ENCODE data around the gene PLA2G2D.

Gene PLA2G2D

GRCh38 chr1:20081353-20081810 lies 38.0 kb downstream of the PLA2G2D start:
- Histone ChIP-seq H3K4me1 (ENCODE audit: control insufficient read depth, low read length) (0 out of 2 replicates have a peak, but pooled peaks cover 5% of the 10 kb centered on the region), H3K4me3 (ENCODE audit: low read length) (no peak overlapping the region), H3K36me3 (ENCODE audit: control insufficient read depth, low read length) (no peaks in the 10 kb centered on the region), H4K20me1 (ENCODE audit: control insufficient read depth, insufficient read depth, low read depth, low read length) (no peaks in the 10 kb centered on the region), H3K27ac (ENCODE audit: low read depth, low read length) (no peak overlapping the region), H3K9me3 (ENCODE audit: control insufficient read depth, insufficient read depth, low read length) (no peaks in the 10 kb centered on the region), H3K79me2 (ENCODE audit: control insufficient read depth, low read length) (no peaks in the 10 kb centered on the region), H3F3A (ENCODE audit: control insufficient read depth, insufficient read depth) (no peaks in the 10 kb centered on the region), H3K9me2 (replicated peaks; ENCODE audit: control insufficient read depth, low read length) (no peaks in the 10 kb centered on the region), H3K4me2 (ENCODE audit: low read length) (no peak overlapping the region), H3K27me3 (ENCODE audit: control insufficient read depth, low read length) (peaks cover 22% of the 10 kb centered on the region)
- TF ChIP-seq CTCF (IDR thresholded peaks at IDR 0.05; ENCODE audit: low read depth, low read length, poor library complexity, severe bottlenecking) (no peak), EZH2phosphoT487 (IDR thresholded peaks at IDR 0.05; ENCODE audit: borderline replicate concordance, low read length) (no peak)

- TF ChIP-seq CTCF (IDR thresholded peaks at IDR 0.05; ENCODE audit: low read depth, low read length, poor library complexity, severe bottlenecking) = no peak
- TF ChIP-seq EZH2phosphoT487 (IDR thresholded peaks at IDR 0.05; ENCODE audit: borderline replicate concordance, low read length) = no peak
- H3K4me3 ChIP-seq (ENCODE audit: low read length) = no peak overlapping the region
- H3K36me3 ChIP-seq (ENCODE audit: control insufficient read depth, low read length) = no peaks in the 10 kb centered on the region
- no peaks in the 10 kb centered on the region for H3K79me2 ChIP-seq (ENCODE audit: control insufficient read depth, low read length)
- peaks cover 22% of the 10 kb centered on the region for H3K27me3 ChIP-seq (ENCODE audit: control insufficient read depth, low read length)
- no peaks in the 10 kb centered on the region for H3K9me3 ChIP-seq (ENCODE audit: control insufficient read depth, insufficient read depth, low read length)
- H3K9me2 ChIP-seq (replicated peaks; ENCODE audit: control insufficient read depth, low read length) = no peaks in the 10 kb centered on the region
- H3K27ac ChIP-seq (ENCODE audit: low read depth, low read length) = no peak overlapping the region
- H3K4me2 ChIP-seq (ENCODE audit: low read length) = no peak overlapping the region
- no peaks in the 10 kb centered on the region for H3F3A ChIP-seq (ENCODE audit: control insufficient read depth, insufficient read depth)
- no peaks in the 10 kb centered on the region for H4K20me1 ChIP-seq (ENCODE audit: control insufficient read depth, insufficient read depth, low read depth, low read length)
- H3K4me1 ChIP-seq (ENCODE audit: control insufficient read depth, low read length) = 0 out of 2 replicates have a peak, but pooled peaks cover 5% of the 10 kb centered on the region
Observed at GRCh38 chr1:20080441-20081352, 38.6 kb downstream of the PLA2G2D start.

- H3K79me2 ChIP-seq (ENCODE audit: control insufficient read depth, low read length) = no peaks in the 10 kb centered on the region
- no peaks in the 10 kb centered on the region for H3K9me3 ChIP-seq (ENCODE audit: control insufficient read depth, insufficient read depth, low read length)
- H3K4me1 ChIP-seq (ENCODE audit: control insufficient read depth, low read length) = 0 out of 2 replicates have a peak, but pooled peaks cover 5% of the 10 kb centered on the region
- H3K27ac ChIP-seq (ENCODE audit: low read depth, low read length) = no peak overlapping the region
- H3K36me3 ChIP-seq (ENCODE audit: control insufficient read depth, low read length) = no peaks in the 10 kb centered on the region
- no peaks in the 10 kb centered on the region for H3K9me2 ChIP-seq (replicated peaks; ENCODE audit: control insufficient read depth, low read length)
- TF ChIP-seq EZH2phosphoT487 (IDR thresholded peaks at IDR 0.05; ENCODE audit: borderline replicate concordance, low read length) = no peak
- TF ChIP-seq CTCF (IDR thresholded peaks at IDR 0.05; ENCODE audit: low read depth, low read length, poor library complexity, severe bottlenecking) = no peak
- peaks cover 22% of the 10 kb centered on the region for H3K27me3 ChIP-seq (ENCODE audit: control insufficient read depth, low read length)
- no peak overlapping the region for H3K4me2 ChIP-seq (ENCODE audit: low read length)
- H3F3A ChIP-seq (ENCODE audit: control insufficient read depth, insufficient read depth) = no peaks in the 10 kb centered on the region
- no peak overlapping the region for H3K4me3 ChIP-seq (ENCODE audit: low read length)
- no peaks in the 10 kb centered on the region for H4K20me1 ChIP-seq (ENCODE audit: control insufficient read depth, insufficient read depth, low read depth, low read length)
Observed at GRCh38 chr1:20079661-20080305, 39.6 kb downstream of the PLA2G2D start.

Measured in DOHH2 (cell line).